ENCODE results near the gene GALNT6. TPM values are rescaled to one million over a fixed set of nuclear protein-coding genes. Genes with fewer than 3 reads are reported as not detected.

Gene GALNT6
- total RNA-seq, 1 experiment from 2014 or later = 73.0 TPM

DNA sequence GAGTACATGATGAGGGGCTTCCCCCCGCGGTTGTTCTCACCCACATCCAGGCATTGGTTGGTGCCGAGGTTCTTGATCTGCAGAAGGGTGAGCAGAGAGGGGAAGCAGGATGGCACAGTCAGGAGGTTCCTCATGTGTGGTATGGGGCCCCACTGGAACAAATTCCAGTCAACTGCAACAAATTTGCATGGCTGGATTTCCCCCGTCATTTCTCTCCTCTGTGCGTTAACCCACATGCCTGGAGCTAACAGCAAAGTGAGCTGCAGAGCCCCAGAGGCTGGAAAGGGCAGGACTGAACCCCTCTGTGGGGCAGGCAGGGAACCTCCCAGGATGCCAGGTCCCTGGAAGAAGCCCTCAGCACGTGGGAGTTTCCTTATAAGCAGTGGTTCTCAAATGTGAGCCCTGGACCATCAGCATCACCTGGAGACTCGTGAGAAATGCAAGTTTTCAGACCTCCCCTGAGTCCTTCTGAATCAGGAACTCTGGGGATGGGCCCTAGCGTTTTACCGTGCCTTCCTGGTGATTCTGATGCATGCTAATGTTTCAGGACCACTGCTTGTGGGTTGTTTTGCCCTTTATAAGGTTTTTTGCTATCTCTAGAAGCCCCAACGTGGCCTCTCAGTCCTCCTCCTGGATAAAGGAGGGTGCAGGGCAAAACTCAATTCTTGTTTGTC lies 33.7 kb downstream of the GALNT6 start:
- Histone ChIP-seq H3K9me2 (ENCODE audit: insufficient read depth) (no peaks in the 10 kb centered on the region), H3K4me1 (replicated peaks; ENCODE audit: insufficient read depth) (no peaks in the 10 kb centered on the region), H3K27ac (no peak overlapping the region), H3K4me3 (no peak overlapping the region), H3F3A (ENCODE audit: insufficient read depth, low read depth) (no peaks in the 10 kb centered on the region; the same call in 1 of the 2 replicates), H3K9me3 (ENCODE audit: insufficient read depth, low read depth) (no peaks in the 10 kb centered on the region), H4K20me1 (ENCODE audit: insufficient read depth) (0 out of 2 replicates have a peak, but pooled peaks cover 4% of the 10 kb centered on the region), H3K79me2 (ENCODE audit: low read depth) (no peaks in the 10 kb centered on the region), H3K27me3 (ENCODE audit: insufficient read depth, low read depth) (no peaks in the 10 kb centered on the region), H3K36me3 (ENCODE audit: low read depth) (peaks cover 7% of the 10 kb centered on the region; the same call in 1 of the 2 replicates), H2AFZ (no peak overlapping the region), H3K4me2 (no peak overlapping the region)
- DNase-seq = no peak
- POLR2A ChIA-PET (ENCODE audit: unreplicated experiment) = no interaction called here
- intact Hi-C loops (cut with micrococcal nuclease; ENCODE audit: unreplicated experiment) = no loop called here
- no TSS peak for BruUV-seq (replicated peaks)
- CTCF ChIA-PET = interaction anchor here (0.6 kb wide), 1 partner anchor 532 kb away, joined by 3 read pairs; no protein-coding TSS in a partner anchor
- TF ChIP-seq, protein P1, sequence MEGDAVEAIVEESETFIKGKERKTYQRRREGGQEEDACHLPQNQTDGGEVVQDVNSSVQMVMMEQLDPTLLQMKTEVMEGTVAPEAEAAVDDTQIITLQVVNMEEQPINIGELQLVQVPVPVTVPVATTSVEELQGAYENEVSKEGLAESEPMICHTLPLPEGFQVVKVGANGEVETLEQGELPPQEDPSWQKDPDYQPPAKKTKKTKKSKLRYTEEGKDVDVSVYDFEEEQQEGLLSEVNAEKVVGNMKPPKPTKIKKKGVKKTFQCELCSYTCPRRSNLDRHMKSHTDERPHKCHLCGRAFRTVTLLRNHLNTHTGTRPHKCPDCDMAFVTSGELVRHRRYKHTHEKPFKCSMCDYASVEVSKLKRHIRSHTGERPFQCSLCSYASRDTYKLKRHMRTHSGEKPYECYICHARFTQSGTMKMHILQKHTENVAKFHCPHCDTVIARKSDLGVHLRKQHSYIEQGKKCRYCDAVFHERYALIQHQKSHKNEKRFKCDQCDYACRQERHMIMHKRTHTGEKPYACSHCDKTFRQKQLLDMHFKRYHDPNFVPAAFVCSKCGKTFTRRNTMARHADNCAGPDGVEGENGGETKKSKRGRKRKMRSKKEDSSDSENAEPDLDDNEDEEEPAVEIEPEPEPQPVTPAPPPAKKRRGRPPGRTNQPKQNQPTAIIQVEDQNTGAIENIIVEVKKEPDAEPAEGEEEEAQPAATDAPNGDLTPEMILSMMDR (conservative IDR thresholded peaks at IDR 0.05) = no peak
- no peak for TF ChIP-seq EZH2 (IDR thresholded peaks at IDR 0.05; ENCODE audit: low read depth)

DNA sequence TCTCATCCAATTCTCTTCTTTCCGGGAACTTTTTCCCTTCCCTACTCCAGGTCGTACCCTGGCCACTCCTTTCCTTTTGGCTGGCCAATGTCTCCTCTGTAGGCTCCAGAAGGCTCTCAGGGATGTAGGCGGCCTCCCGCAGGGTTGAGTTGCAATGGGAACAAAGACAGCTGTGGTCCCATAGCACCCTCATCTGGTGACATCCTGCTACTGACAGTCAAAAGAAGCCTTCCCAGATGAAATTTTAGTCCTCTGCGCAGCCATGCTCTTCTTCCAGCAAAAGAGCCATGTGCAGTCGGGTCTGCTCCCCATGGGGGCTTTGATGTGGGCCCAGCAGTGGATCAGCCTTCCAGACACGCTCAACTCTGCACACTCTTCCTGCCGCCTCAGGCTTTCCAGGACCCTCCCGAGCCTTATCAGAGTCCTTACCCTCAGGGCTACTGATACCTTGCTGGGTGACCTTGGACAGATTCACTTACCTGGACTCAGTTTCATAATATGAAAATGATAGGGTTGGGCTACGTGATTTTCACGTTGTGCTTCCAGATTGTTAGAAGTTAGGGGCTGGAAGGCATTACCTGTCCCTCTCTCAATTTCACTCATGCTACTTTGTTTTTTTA lies 39.2 kb downstream of the GALNT6 start:
- peak in 1 of 2 experiments; percentile 55 for DNase-seq
- BruUV-seq (replicated peaks) = no TSS peak
- H3K27ac ChIP-seq = no peak overlapping the region

GRCh38 chr12:51349026-51349425 lies 42.2 kb downstream of the GALNT6 start:
- no peak for DNase-seq
- ChIA-PET POLR2A (ENCODE audit: unreplicated experiment) (interaction anchor here (0.6 to 0.7 kb wide), 2 partner anchors 110 to 543 kb away, joined by 7 to 12 read pairs; partner anchors contain the start of gene DAZAP2), CTCF (no interaction called here)
- Histone ChIP-seq H3F3A (ENCODE audit: insufficient read depth, low read depth) (peaks cover 3% of the 10 kb centered on the region; the same call in 1 of the 2 replicates), H2AFZ (no peak overlapping the region), H3K4me1 (replicated peaks; ENCODE audit: insufficient read depth) (no peaks in the 10 kb centered on the region), H3K79me2 (ENCODE audit: low read depth) (no peaks in the 10 kb centered on the region), H3K9me3 (ENCODE audit: insufficient read depth, low read depth) (no peaks in the 10 kb centered on the region), H3K9me2 (ENCODE audit: insufficient read depth) (no peaks in the 10 kb centered on the region), H4K20me1 (ENCODE audit: insufficient read depth) (no peaks in the 10 kb centered on the region), H3K27me3 (ENCODE audit: insufficient read depth, low read depth) (no peaks in the 10 kb centered on the region), H3K4me2 (no peak overlapping the region), H3K36me3 (ENCODE audit: low read depth) (no peaks in the 10 kb centered on the region), H3K4me3 (no peak overlapping the region), H3K27ac (no peak overlapping the region)
- TF ChIP-seq, protein P1 (conservative IDR thresholded peaks at IDR 0.05) = no peak
- no peak for TF ChIP-seq EZH2 (IDR thresholded peaks at IDR 0.05; ENCODE audit: low read depth)
- intact Hi-C loops (cut with micrococcal nuclease; ENCODE audit: unreplicated experiment) = loop anchor here (10.0 kb wide), 2 partner anchors 264 to 584 kb away; partner anchors contain the start of genes ATF1 and CSRNP2
- no TSS peak for BruUV-seq (replicated peaks)

More for the DNA sequence above, 39.2 kb downstream of the GALNT6 start:
- no peaks in the 10 kb centered on the region for H4K20me1 ChIP-seq (ENCODE audit: insufficient read depth)
- H3F3A ChIP-seq (ENCODE audit: insufficient read depth, low read depth) = peaks cover 3% of the 10 kb centered on the region; the same call in 1 of the 2 replicates
- H3K4me2 ChIP-seq = no peak overlapping the region
- intact Hi-C loops (cut with micrococcal nuclease; ENCODE audit: unreplicated experiment) = loop anchor here (5.0 kb wide), 1 partner anchor 1275 kb away; no protein-coding TSS in a partner anchor
- POLR2A ChIA-PET (ENCODE audit: unreplicated experiment) = interaction anchor here (0.7 kb wide), 1 partner anchor 1267 kb away, joined by 4 read pairs; the partner anchor contains the start of gene SMARCD1
- no peak for TF ChIP-seq EZH2 (IDR thresholded peaks at IDR 0.05; ENCODE audit: low read depth)
- TF ChIP-seq, protein P1 (conservative IDR thresholded peaks at IDR 0.05) = peak; percentile 72
- CTCF ChIA-PET = interaction anchor here (0.6 to 1.4 kb wide), 4 partner anchors 20 to 733 kb away, joined by 3 to 5 read pairs (median 4); no protein-coding TSS in a partner anchor
- no peaks in the 10 kb centered on the region for H3K4me1 ChIP-seq (replicated peaks; ENCODE audit: insufficient read depth)
- no peaks in the 10 kb centered on the region for H3K27me3 ChIP-seq (ENCODE audit: insufficient read depth, low read depth)
- no peaks in the 10 kb centered on the region for H3K36me3 ChIP-seq (ENCODE audit: low read depth)
- no peak overlapping the region for H2AFZ ChIP-seq
- H3K79me2 ChIP-seq (ENCODE audit: low read depth) = no peaks in the 10 kb centered on the region
- no peak overlapping the region for H3K4me3 ChIP-seq
- H3K9me3 ChIP-seq (ENCODE audit: insufficient read depth, low read depth) = no peaks in the 10 kb centered on the region
- H3K9me2 ChIP-seq (ENCODE audit: insufficient read depth) = no peaks in the 10 kb centered on the region

Data from PC-9 (cell line).